GM04504 (cell line): ENCODE measurements around the gene EPB41L3.
"Not testable (repeated sequence)": the region's sequence is repeated elsewhere in the genome, so short reads cannot be mapped to it uniquely, and the experiment has no call there.

Experiments used
- DNase-seq: peaks from one replicate; pipeline ENCODE4 v3.0.0-alpha.2; 2012; ENCODE audit warnings: low read depth

Gene EPB41L3

DNA sequence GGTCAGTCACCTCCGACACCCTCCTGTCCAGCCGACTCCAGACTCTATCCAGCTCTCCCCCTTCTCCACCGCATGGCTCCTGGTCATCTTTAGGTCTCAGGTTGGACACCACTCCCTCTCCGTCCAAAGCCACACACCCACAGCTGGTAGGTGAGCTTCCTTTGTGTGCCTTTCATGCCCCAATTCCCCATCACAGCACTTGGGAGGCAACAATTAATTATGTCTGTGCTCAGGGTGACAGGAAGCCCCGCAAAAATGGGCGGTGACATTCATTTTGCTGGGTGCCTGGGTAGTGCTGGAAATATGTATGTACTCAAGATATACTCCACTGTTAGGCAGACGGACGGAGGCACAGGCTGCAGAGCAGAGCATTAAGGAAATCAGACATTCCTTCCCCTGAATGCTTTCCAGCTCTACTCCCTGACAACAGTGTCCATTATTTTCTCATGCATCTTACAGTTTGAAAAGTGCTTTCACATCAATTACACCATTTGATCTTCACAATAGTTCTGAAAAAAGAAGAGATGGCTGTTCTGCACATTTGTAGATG lies 13.1 kb downstream of the EPB41L3 start:
- no peak for DNase-seq

DNA sequence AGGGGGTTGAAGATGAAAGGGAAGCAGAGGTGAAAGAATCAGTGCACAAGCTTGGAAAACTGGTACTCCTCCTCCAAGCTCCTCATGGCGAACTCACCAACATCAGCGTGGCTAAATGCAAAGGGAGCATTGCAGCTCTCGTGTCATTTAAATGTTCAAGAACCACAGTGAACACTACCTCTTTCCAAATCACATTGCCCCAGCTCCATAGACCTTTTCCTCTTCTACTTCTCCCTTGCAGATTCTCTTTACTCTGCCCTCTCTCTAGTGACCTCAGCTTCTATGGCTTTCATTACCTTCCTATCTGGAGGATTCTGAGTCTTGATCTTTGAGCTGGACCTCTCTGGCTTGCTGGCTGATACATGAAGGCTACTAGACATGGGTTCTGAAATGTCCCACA lies 14.3 kb downstream of the EPB41L3 start:
- no peak for DNase-seq

DNA sequence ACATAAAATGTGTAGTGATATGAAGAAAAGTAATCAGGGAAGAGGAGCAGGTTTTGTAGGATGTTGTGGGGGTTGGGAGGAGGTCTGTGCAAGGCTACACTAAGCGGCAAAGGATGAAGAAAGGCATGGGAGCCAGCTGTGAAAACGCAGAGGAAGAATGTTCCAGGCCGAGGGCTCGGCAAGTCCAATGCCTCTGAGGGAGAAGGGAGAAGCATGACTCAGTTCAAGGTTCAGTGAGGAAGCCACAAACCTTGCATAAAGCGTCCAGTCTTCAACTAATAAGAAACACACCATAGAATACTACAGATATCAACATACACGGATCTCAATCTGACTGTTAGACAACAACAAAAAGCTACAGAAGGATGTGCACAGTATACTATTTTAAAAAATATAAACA lies 16.2 kb downstream of the EPB41L3 start:
- peak; percentile 66 for DNase-seq

DNA sequence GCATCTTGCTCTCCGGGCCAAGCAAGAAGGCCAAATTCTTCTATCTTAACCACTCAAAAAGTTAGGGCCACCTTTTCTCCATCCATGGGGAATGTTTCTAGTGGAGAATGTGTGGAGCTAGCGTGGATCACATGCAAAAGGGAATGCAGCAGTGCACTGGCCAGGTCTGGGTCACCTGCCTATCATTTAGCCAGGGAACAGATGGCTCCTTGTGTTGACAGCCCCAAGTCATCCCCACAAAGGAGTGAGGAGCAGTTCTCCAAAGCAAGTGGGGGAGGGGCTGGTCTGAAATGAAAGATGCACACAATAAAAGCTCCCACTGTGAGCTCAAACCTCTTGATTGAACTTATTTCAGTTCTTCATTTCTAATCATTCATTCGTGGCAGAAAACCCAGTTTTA lies 19.1 kb downstream of the EPB41L3 start:
- DNase-seq: no peak

DNA sequence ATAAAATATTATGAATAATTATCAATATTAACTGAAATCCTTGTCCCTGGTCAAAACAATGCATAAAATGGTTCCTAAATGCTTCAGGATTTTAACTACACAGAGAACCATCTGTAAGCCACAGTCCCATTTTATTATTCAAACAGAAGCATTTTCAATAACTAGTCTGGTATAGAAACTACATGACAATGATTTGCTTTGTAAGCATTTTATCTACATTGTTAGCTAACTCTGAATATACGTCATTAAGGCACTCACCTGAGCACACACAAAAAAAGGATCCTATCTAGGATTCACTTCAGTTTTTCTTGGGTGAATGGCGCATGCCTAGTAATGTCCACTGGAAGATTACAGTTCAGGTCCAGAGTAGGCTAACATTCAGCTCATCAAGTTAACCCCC lies 22.8 kb downstream of the EPB41L3 start:
- no peak for DNase-seq

DNA sequence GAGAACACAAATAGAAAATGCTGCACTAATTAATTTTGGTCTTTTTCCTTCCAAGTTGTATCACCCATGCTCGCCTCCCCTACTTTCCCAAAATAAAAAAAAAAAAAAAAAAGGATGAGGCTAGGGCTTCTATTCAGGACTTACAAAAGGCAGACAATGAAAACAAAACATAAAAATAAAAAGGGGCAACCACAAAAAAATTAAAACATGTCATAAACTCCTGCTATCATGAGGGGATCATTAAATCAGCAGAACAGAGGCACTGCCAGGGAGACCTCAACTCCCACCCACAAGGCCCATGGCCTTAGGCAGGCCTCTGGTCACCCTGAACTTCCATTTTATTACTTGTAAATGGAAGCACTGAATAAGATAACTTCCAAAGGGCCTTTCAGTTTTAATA lies 23.3 kb downstream of the EPB41L3 start:
- no peak for DNase-seq

DNA sequence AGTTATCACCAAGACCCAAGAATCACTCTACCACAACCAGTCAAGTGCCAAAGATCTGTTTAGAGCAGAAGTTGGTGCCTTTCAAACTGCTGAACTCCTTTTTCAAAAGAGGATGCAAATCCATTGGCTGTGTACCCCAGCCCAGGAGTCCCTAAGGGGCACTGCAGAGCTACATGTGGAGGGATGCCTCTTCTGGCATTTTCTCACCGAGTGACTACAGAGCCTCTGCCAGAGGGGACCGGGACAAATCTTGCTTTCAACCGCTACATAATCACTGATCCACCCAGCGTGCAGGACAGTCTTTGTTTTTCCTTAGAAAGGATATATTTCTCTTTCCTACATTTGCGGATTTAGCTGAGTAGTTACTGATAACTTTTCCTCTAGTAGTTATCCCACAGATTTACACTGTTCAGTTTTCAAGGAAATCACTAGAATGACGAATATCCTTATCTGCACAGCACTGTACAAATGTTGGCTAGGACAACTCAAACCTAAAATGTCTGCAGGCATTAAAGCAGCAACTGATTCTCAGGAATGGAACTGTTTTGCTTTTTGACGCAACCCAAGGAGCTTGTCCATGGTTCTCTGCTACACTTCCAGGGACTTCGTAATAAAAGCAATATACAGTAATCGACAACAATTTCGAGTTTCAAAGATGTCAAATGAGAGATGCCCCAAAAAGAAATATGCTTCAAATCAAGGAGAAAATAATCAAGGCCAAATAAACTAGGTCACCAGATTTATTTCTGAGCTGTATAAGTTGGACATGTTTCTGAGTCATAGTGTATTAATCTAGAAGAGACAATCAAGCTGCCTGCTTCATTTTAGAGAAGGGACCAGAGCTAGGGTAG lies 24.1 kb downstream of the EPB41L3 start:
- no peak for DNase-seq

DNA sequence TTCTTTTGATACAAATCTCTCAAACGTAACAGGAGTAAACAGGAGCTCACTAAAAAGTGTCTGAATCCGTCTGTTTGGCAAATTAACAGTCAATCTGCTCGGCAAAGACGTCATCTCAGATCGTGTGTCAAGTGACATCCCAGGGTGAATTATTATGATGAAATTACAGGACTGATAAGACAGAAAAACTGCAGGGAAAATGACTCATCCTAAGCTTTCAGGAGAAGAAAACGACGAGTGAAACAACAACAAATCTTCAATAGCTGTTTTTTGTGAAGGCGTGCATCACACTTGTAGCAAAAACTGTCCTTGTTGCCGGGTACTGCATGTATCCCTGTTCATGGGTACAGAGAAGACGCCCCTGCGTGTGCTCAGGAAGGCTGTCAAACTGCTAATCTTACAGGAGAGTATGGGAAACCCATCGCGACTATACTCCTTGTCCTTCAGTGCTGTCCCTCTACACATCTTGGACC lies 24.9 kb downstream of the EPB41L3 start:
- no peak for DNase-seq

DNA sequence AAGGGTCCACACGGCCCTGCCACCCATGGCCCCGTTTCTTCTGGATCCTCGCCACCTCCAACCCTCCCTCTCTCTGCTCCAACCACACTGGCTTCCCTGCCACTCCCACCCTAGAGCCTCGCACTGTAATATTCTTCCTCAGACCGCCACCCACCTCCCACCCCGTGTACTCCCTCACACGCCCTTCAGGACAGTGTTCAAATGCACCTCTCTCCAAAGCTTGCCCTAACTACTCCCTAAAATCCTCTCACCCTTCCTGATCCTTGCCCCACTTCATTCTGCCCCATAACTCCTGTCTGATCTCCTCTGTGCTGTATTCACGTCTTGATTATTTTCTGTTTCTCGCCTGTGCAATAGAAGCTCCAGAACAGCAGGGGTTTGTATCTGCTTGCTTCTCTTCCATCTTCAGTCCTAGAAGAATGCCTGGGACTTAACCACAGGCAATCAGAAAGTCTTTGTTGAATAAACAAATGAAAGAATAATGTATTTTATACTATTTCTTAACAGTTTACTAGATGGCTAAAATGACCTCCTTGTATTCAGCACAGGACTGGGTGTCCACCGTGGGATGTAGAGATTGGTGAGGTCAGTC lies 25.5 kb downstream of the EPB41L3 start:
- DNase-seq: no peak

DNA sequence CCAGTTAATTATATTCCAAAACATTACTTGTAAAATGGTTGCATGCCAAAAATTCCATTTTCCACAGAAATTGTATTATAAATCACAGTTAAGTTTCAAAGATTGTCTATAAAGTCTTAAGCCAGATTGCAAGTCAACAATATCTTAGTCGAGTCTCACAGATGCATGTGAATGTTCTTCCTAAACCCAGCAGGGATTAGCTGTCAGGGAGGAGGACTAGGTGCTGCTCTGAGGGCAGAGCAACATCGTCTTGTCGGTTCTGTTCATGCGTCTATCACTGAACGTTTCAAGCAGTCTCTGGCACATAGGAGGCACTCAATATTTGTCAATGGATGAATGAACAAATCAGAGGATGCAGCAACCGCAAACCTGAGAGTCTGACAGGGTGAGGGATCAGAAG lies 27.0 kb downstream of the EPB41L3 start:
- DNase-seq: no peak

DNA sequence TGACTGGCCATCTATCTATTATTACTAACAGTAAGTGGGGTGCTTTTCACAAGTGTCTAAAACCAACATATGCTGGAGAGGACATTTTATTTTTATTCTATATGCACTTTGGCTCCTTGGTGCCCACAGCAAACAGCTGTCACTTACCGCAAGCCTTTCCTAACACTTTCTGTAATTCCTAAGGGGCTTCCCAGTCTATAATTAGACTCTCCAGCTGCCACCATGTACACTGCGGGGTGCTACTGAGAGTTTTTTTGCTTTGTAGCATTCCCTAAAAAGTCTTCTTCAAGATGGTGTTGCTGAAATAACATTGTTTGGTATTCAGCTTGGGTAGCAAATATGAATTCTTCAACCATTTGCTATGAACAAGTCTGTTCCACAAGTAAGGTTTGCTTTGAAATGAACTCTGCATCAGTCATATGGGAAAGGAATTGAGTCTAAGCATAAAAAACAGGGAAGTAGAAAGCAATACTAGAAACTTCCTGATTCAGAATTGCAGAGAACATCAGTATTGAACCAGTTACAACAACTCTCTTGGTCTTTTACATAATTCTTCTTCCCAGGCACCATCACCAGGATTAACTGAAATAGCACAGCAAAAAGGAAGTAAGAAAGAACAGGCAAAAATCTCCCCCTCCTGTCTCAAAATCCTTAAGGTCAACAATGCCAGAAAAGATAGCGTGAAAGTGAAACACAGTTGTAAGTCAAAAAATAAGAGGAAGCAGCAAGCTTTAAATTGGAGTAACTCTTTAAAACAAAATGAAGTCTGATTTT lies 28.6 kb downstream of the EPB41L3 start:
- no peak for DNase-seq

DNA sequence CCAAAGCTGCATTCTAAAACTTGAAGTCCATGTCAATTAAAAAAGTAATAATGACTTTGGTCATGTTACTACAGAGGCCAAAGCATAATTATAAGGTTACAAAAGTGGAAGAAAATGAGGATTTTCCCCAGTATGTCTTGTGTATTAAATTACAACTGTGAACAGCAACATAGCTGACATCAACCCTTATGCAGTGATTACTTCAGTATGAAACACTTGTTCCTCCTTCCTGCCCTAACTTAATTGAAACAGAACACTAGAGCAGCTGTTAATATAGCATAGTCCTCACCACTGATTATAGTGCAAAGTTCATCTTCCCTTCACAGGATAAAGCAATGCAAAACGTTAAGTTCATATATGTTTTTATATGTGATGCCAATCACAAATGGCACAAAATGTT lies 29.9 kb downstream of the EPB41L3 start:
- DNase-seq: no peak

DNA sequence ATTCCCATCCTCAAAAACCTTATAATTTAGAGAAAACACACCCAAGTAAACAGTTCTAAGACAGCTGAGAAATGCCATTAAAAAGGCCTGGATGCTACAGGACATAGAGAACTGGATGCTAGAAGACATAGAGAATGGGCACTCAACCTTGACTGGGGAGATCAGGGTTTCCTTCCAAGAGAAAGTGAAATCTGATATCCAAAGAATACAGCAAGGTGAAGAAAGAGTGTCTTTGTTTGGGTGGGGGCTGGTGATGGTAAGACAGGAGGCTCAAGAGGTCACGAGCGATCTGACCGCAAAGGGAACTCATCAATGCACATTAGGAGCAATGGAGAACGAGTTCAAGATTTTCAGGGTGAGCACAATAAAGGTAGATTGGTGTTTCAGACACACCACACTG lies 31.6 kb downstream of the EPB41L3 start:
- no peak for DNase-seq

DNA sequence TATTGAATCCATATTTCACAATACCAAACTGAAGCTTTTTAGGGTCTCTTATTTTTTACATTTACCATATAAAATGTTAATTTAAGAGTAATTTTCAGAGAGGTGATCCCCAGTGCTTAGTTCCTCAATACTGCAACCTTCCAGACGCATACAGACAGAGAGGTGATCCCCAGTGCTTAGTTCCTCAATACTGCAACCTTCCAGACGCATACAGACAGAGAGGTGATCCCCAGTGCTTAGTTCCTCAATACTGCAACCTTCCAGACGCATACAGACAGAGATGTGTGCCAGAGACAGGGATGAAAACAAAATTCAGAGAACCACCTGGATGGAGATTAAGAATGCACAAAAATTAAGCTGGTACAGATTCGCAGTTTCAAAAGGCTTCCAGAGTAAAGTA lies 32.3 kb downstream of the EPB41L3 start:
- DNase-seq: not testable (repeated sequence)

DNA sequence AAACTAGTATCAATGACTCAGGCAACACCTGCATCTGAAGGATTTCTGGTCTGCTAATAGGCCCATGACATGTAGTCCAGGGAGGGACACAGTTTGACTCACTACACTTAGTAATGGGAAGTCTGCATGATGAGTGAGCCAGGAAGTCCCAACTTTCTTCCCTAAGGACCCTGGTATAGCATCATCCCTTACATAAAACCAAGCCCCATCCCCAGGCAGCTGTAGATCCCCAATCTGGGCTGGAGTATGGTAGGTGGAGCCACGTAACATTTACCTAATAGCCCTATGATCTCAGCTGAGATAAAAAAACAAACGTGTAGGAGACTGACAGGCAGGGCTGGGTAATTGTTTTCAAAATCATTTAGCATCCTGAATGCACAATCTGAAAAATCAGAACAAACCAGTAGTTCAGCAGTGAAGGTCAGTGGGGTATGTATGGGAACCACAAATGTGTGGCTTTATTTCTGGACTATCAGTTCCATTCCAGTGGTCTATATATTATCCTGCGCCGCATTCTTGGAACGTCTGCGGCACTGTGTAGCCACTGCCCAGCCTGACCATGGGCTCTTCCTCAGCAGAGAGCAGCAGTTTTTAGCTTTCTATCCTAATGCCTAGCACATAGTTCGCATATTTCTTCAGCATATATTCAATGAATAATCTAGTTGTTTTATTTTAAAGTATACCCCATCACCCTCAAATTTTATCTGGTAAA lies 33.5 kb downstream of the EPB41L3 start:
- DNase-seq: no peak

DNA sequence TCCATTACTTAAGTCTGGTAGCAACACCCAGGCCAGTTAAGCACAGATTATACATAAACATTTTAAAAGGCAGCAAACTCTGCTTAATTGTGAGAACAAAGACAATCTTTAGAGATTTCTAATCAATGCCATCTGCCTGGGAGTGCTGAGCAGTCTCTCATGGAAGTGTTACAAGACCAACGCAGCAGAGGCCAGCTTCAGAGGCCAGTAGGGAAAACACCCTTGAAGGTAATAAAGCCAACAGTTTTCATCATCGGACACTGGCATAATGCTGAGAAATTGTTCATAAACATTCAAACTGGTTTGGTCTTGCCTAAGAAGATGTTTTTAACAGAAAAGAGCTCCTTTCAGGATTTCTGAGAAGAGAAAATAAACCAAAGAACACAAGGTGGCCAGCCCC lies 35.0 kb downstream of the EPB41L3 start:
- no peak for DNase-seq

DNA sequence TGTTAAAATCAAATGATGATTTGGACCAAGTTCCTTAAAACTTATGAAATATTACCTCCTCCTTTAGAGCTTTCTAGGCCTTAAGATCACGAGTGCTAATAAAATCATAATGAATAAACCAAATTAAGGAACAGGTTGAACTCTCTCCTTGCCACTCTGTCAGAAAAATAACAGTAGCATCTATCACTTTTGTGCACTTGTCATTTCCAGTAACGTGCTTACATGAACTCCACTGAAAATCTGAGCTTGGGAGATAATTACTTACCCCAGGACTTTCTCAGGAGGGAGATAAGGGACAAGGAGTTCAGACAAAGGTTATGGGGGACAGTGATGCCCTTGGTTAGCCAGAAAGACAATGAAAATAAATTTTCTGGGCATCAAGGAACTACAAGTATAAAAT lies 36.0 kb downstream of the EPB41L3 start:
- no peak for DNase-seq

DNA sequence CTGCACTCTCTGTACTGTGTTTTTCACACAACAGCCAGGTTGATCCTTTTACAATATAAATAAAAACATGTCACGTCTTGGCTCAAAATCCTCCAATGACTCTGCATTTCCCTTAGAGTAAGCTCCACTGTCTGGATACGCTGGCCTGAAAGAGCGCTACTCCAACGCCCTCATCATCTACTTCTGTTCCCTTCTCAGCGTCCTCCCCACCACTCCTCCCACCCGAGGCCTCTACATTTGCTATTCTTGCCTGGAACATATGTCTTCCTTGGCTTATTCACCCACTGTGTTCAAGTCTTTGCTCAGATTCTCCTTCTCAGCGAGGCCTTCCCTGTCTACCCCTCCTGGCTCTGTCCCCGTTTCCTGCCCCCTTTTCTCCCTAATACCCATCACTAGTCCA lies 37.6 kb downstream of the EPB41L3 start:
- DNase-seq: no peak

DNA sequence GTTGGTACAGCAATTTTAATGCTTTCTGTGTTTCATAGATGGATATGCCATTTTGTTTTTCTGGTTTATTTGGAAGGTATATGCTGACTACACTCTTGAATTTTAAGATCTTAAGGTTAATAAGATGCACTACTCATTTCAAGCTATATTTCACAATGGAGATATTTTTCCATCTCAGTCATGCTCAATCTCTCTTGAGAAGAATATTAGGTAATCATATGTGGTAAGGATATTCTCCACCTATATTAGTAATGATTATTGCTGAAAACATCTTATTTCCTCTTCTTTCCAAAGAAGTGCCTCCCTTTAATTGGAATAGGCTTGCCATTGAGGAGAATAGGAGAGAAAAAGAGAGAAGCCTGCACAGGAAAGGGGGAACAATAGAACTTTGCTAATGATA lies 40.1 kb downstream of the EPB41L3 start:
- no peak for DNase-seq

DNA sequence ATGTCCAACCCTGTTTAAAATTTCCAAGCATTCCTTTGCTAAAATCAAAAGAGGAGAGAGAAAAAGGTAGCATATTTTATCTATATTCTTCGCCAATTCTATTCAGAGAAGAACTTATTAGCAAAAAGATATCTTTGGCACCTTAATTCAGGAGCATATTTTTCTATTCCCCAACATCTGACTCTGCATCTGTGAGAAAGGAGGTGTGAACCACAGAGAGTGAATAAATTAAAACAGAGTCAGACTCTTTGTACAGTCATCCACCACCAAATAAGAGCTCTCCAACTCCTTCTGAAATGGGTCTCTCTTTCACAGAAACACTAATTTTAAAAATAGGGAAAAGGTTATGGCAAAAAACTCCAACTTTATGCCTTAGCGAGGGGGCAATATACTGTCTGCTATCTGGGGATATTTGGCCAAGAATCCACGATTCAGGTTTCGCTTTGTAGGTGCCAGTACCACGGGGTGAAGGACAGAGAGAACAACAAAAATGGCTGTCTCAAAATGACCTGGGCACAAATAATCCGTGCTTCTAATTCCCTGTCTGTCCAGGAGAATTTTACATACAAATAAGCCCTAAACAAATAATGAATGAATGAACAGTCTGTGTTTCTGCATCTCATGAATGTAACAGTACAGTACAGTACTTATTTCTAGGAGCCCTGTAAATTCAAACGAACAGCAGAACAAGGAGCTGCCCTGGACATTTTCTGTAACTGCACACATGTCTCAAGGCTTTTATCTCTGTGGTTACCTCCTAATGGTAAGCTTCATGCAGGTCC lies 43.4 kb downstream of the EPB41L3 start:
- no peak for DNase-seq

DNA sequence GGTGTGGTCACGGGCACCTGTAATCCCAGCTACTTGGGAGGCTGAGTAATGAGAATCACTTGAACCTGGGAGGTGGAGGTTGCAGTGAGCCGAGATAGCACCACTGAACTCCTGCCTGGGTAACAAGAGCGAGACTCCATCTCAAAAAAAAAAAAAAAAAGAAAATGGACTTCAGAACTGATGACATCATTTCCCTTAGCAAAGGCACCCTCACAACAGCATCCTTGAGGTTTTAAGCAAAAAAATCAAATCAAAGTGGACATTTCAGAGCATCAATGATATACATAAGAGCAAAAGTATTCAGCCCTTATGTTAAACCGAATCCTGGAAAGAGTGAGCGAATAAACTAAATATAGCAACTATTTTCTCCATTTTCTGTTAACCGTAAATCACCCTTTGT lies 45.3 kb downstream of the EPB41L3 start:
- DNase-seq: no peak
